NOMO-1 treated with dmso at 0.1 percent for 144 hours (cell line): ENCODE results near the gene BCL2L11.

Experiments used
- DNase-seq: peaks from one replicate; lab custom pipeline; 2025; ENCODE audit not compliant: unreplicated experiment; lab: John Stamatoyannopoulos, UW

BCL2L11 gene

GRCh38 chr2:111142101-111142500 lies 21.4 kb downstream of the BCL2L11 start:
- DNase-seq, result no peak

- no peak for DNase-seq
Measured at GRCh38 chr2:111143107-111143842, 22.6 kb downstream of the BCL2L11 start.

- no peak for DNase-seq
Measured at GRCh38 chr2:111143843-111144198, 23.1 kb downstream of the BCL2L11 start.

- no peak for DNase-seq
Measured at GRCh38 chr2:111145103-111145760, 24.5 kb downstream of the BCL2L11 start.

- DNase-seq, result no peak
Measured at GRCh38 chr2:111145951-111146350, 25.2 kb downstream of the BCL2L11 start.

GRCh38 chr2:111148225-111148873 lies 27.6 kb downstream of the BCL2L11 start:
- no peak for DNase-seq

GRCh38 chr2:111148925-111149324 lies 28.2 kb downstream of the BCL2L11 start:
- DNase-seq, result no peak

- DNase-seq, result no peak
Measured at GRCh38 chr2:111149882-111150455, 29.3 kb downstream of the BCL2L11 start.

GRCh38 chr2:111154758-111155157 lies 34.0 kb downstream of the BCL2L11 start:
- no peak for DNase-seq

GRCh38 chr2:111155610-111156009 lies 34.9 kb downstream of the BCL2L11 start:
- DNase-seq, result no peak

GRCh38 chr2:111156529-111156928 lies 35.8 kb downstream of the BCL2L11 start:
- DNase-seq, result no peak

GRCh38 chr2:111157071-111157661 lies 36.5 kb downstream of the BCL2L11 start:
- DNase-seq, result no peak

GRCh38 chr2:111157798-111158197 lies 37.1 kb downstream of the BCL2L11 start:
- DNase-seq, result no peak

GRCh38 chr2:111159641-111160040 lies 38.9 kb downstream of the BCL2L11 start:
- DNase-seq, result no peak

GRCh38 chr2:111160758-111161157 lies 40.0 kb downstream of the BCL2L11 start:
- DNase-seq, result no peak

- no peak for DNase-seq
Measured at GRCh38 chr2:111161971-111162370, 41.3 kb downstream of the BCL2L11 start.

- DNase-seq, result no peak
Measured at GRCh38 chr2:111162718-111163331, 42.1 kb downstream of the BCL2L11 start.

- no peak for DNase-seq
Measured at GRCh38 chr2:111164078-111164477, 43.4 kb downstream of the BCL2L11 start.

- DNase-seq, result no peak
Measured at GRCh38 chr2:111165084-111165483, 44.4 kb downstream of the BCL2L11 start.

- no peak for DNase-seq
Measured at GRCh38 chr2:111166115-111166514, 45.4 kb downstream of the BCL2L11 start.
